HTERT RPE-1 (cell line): ENCODE results near the gene SLC27A5.
"Not testable (repeated sequence)": the region's sequence is repeated elsewhere in the genome, so short reads cannot be mapped to it uniquely, and the experiment has no call there.

ENCODE experiments used
- in situ Hi-C: fragments of 300-500 bp; cut with MboI; formaldehyde crosslinking; loops from 4 replicates; pipeline ENCODE4 v1.14.3; 2020; ENCODE audit warnings: low sequenced_read_pairs

Gene SLC27A5

GRCh38 chr19:58499021-58499927 is 12.5 kb downstream of the SLC27A5 start:
- in situ Hi-C loops, result no loop called here

GRCh38 chr19:58498316-58499020 is 13.3 kb downstream of the SLC27A5 start:
- in situ Hi-C loops, result no loop called here

GRCh38 chr19:58497634-58498170 is 14.1 kb downstream of the SLC27A5 start:
- in situ Hi-C loops, result no loop called here

- in situ Hi-C loops, result no loop called here
Measured at GRCh38 chr19:58492265-58492664, 19.5 kb downstream of the SLC27A5 start.

GRCh38 chr19:58491393-58491792 is 20.4 kb downstream of the SLC27A5 start:
- in situ Hi-C loops, result no loop called here

GRCh38 chr19:58484349-58484748 is 27.4 kb downstream of the SLC27A5 start:
- in situ Hi-C loops, result not testable (repeated sequence)

GRCh38 chr19:58483776-58484175 is 28.0 kb downstream of the SLC27A5 start:
- in situ Hi-C loops, result no loop called here

GRCh38 chr19:58482372-58482771 is 29.4 kb downstream of the SLC27A5 start:
- in situ Hi-C loops, result no loop called here

GRCh38 chr19:58480831-58481230 is 31.0 kb downstream of the SLC27A5 start:
- in situ Hi-C loops, result no loop called here

- in situ Hi-C loops, result no loop called here
Measured at GRCh38 chr19:58480481-58480830, 31.3 kb downstream of the SLC27A5 start.

- in situ Hi-C loops, result no loop called here
Measured at GRCh38 chr19:58479736-58480480, 31.9 kb downstream of the SLC27A5 start.

- in situ Hi-C loops, result no loop called here
Measured at GRCh38 chr19:58479303-58479702, 32.5 kb downstream of the SLC27A5 start.

GRCh38 chr19:58477871-58478270 is 33.9 kb downstream of the SLC27A5 start:
- in situ Hi-C loops, result no loop called here

- in situ Hi-C loops, result no loop called here
Measured at GRCh38 chr19:58477130-58477529, 34.7 kb downstream of the SLC27A5 start.

- in situ Hi-C loops, result no loop called here
Measured at GRCh38 chr19:58476498-58477015, 35.2 kb downstream of the SLC27A5 start.

GRCh38 chr19:58475714-58476497 is 35.9 kb downstream of the SLC27A5 start, which contains the start of gene ZNF446:
ZNF446 (plus strand) TSS chr19:58476352; CDS start chr19:58477219, 867 bp downstream.
- in situ Hi-C loops, result no loop called here

- in situ Hi-C loops, result no loop called here
Measured at GRCh38 chr19:58474997-58475713, 36.6 kb downstream of the SLC27A5 start.

- in situ Hi-C loops, result no loop called here
Measured at GRCh38 chr19:58474291-58474996, 37.3 kb downstream of the SLC27A5 start.

GRCh38 chr19:58473775-58474174 is 38.0 kb downstream of the SLC27A5 start:
- in situ Hi-C loops, result no loop called here
